GM12874 (cell line): ENCODE results near the gene ZNF20.

Source experiments
- TF ChIP-seq, protein P1 (sequence below): IDR thresholded peaks from 2 replicates; pipeline ENCODE4 v1.5.1; 2011; ENCODE audit warnings: low read depth, mild to moderate bottlenecking, control low read depth, low read length, moderate library complexity; ENCODE audit not compliant: insufficient read depth

ZNF20 gene

DNA sequence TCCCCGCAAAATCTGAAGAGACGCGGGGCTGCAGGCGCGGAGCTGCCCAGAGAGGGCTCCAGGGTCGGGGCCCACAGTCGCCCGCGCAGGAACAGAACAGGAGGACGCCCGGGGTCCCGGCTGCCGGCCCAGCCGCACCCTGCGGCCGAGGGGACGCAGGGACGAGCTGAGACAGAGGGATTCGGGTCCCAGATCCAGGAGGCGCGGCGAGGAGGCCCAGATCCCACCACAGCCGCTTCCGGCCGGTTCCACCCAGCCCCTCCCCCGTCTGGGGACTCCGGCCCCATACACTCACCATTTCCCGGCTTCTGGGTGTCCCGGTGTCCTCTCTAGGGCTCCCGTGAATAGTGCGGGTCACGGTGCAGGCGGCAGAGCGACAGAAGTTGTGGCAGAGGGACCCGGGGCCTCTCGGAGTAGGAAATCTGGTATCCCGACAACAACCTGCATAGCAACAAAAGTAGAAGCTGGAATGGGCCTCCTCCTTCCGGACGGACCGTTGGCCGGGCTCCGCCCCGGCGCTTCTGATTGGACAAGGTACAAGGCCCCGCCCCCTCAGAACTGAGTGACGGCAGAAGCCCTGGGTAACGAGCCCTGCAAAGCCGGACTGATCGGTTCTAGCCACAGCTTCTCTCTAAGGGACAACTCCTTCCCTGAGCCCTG, at the start of gene ZNF20:
ZNF20 (minus strand) TSS at position 466 of the 660 bp plus-strand sequence; CDS start at position 298, 168 bp downstream.
- TF ChIP-seq, protein P1, sequence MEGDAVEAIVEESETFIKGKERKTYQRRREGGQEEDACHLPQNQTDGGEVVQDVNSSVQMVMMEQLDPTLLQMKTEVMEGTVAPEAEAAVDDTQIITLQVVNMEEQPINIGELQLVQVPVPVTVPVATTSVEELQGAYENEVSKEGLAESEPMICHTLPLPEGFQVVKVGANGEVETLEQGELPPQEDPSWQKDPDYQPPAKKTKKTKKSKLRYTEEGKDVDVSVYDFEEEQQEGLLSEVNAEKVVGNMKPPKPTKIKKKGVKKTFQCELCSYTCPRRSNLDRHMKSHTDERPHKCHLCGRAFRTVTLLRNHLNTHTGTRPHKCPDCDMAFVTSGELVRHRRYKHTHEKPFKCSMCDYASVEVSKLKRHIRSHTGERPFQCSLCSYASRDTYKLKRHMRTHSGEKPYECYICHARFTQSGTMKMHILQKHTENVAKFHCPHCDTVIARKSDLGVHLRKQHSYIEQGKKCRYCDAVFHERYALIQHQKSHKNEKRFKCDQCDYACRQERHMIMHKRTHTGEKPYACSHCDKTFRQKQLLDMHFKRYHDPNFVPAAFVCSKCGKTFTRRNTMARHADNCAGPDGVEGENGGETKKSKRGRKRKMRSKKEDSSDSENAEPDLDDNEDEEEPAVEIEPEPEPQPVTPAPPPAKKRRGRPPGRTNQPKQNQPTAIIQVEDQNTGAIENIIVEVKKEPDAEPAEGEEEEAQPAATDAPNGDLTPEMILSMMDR: no peak

DNA sequence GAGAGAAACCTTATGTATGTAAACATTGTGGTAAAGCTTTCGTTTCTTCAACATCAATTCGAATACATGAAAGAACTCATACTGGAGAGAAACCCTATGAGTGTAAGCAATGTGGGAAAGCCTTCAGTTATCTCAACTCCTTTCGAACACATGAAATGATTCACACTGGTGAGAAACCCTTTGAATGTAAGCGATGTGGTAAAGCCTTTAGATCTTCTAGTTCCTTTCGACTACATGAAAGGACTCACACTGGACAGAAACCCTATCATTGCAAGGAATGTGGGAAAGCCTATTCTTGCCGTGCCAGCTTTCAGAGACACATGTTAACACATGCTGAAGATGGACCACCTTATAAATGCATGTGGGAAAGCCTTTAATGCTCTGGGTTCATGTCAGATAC, 47.5 kb upstream of the ZNF20 start:
- TF ChIP-seq, protein P1: no peak

DNA sequence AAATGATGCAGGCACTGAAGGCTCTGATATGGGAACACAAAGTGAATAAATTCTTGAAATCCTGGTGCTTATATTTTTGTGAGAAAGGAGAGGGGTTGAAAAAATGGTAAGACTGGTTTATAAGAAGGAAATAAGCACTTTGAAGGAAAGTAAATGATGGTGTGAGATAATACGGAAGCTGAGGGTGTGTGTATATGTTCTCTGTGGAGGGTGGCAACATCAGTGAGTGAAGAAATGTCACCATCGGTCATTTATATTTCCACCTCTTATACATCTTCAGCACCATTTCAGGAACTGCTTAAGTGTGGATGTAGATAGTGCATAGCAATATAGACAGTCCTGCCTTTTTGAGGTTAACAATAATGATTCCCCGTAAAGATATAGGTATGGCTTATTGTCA, 40.2 kb upstream of the ZNF20 start:
- TF ChIP-seq, protein P1: no peak

DNA sequence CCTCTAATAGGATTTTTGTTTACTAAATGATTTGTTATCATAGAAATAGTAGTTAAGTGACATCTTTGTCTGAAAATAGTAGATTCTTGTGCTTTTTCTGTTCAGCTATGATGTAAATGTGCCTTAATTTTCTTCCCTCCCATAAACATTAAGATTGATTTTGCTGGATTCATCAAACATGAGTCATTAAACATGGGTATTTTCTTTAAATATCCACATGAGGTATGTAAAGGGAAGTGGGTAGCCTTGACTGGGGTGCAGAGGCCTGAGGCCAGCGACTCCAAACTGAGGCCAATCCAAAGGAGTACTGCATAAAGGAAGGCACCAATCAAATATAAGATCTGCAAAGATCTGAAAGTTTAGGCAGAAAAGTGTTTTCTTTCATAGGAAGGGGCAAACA, 26.5 kb upstream of the ZNF20 start:
- TF ChIP-seq, protein P1: no peak

DNA sequence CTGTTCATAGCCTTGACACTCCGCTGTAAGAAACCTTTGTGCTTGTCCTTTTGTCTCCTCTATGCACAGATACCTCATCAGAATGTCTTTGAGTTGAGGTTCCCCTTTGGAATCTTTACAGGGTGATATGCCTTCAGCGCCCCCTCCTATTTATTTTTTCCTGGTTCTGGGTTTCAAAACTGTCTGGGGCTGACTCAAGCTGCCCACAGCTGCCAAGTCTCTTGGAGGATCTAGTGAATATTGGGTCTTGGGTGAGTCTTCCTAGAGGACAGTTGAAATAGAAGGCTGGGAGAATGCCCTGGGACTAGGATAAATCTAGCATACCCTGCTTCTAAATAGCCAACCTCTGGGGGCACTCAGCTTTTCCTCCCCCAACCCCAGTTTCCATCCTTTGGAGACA, 23.7 kb upstream of the ZNF20 start:
- TF ChIP-seq, protein P1: no peak

DNA sequence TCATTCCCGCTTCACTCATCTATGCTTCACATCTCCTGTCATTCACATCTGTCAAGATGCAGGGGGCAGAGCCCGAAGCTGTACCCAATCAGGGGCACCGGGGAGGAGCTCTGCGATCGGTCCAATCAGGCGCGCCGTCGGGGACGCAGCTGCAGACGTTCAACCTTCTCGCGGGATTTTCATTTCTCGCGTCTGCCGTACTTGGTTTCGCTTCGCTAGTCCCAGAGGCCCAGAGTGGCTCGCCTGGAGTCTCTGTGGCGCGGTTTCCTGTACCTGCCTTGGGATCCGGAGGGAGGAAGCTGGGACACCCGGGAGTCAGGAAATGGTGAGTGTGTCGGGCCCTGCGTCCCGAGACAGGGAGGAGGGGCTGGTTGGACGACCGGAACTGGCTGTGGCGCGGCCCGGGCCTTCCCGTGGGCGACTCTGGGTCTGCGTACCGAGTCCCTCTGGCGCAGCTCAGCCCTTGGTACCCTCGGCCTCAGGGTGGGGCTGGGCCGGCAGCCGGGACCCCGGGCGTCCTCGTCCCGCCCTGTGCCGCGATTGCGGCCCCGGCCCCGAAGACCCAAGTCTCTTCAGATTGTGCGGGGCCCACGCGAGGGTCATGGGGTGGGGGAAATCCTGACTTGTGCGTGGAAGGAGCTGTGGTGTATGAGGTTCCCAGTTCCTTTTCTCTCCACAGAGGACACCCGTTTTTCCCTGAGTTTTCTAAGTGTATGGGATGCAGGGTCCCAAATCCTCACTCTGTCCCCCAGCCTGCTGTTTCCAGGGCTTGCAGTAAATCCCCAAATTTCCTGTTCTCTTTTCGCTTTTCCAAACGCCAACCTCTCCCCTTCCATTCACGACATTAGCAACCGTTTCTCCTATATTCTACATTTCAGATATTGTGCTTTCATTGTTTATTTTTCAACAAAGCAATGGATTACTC, 23.0 kb upstream of the ZNF20 start, which contains the start of gene ZNF136:
ZNF136 (plus strand) TSS at position 215 of the 925 bp plus-strand sequence; CDS start at position 323, 108 bp downstream.
- TF ChIP-seq, protein P1: no peak

DNA sequence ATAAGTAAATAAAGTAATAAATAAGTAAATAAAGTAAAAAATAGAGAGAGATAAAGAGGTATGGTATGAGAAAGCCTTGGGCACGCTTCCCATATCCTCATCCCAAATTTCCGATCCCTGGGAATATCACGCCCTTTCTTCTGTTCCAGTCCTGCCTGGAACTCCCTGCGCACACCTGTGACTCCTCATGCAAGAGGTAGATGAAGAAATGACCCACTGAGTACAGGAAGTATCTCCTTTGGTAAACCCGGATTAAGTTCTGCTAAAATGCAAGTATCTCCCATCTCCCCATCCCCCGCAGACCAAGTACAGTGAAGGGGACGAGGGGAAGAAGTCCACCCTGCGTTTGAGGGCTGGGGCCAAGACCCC, 22.3 kb upstream of the ZNF20 start:
- TF ChIP-seq, protein P1: no peak
